ENCODE measurements around the gene WNK1. TPM values are rescaled to one million over a fixed set of nuclear protein-coding genes. Genes with fewer than 3 reads are reported as not detected.
A peak's percentile ranks its signal among the peaks of the same experiment; 100 is the strongest.

Gene WNK1
- total RNA-seq, 4 donors from 2014 or later = 222 to 407 (median 322) TPM

- no peak for ATAC-seq (ENCODE audit: low FRiP score)
- DNase-seq (ENCODE audit: low spot score) = no peak
- no peak for TF ChIP-seq CTCF (IDR thresholded peaks at IDR 0.05)
Measured at GRCh38 chr12:904010-904414, 151.6 kb downstream of the WNK1 start.

- no peak for TF ChIP-seq CTCF (IDR thresholded peaks at IDR 0.05)
- peak; percentile 38 for ATAC-seq (ENCODE audit: low FRiP score)
Measured at GRCh38 chr12:905261-906031, 153.1 kb downstream of the WNK1 start.

GRCh38 chr12:906062-906585 lies 153.7 kb downstream of the WNK1 start:
- no peak for TF ChIP-seq CTCF (IDR thresholded peaks at IDR 0.05)
- DNase-seq (ENCODE audit: low spot score) (no peak), ATAC-seq (ENCODE audit: low FRiP score) (no peak)

More at GRCh38 chr12:905261-906031, 153.1 kb downstream of the WNK1 start:
- no peak for DNase-seq (ENCODE audit: low spot score)

GRCh38 chr12:907413-908185 lies 155.2 kb downstream of the WNK1 start:
- no peak for DNase-seq (ENCODE audit: low spot score)
- no peak for ATAC-seq (ENCODE audit: low FRiP score)
- no peak for TF ChIP-seq CTCF (IDR thresholded peaks at IDR 0.05)

GRCh38 chr12:909861-910260 lies 157.5 kb downstream of the WNK1 start:
- no peak for TF ChIP-seq CTCF (IDR thresholded peaks at IDR 0.05)
- DNase-seq (ENCODE audit: low spot score) (no peak), ATAC-seq (ENCODE audit: low FRiP score) (no peak)

GRCh38 chr12:910416-910815 lies 158.0 kb downstream of the WNK1 start:
- TF ChIP-seq CTCF (IDR thresholded peaks at IDR 0.05) = no peak
- ATAC-seq (ENCODE audit: low FRiP score) (no peak), DNase-seq (ENCODE audit: low spot score) (no peak)
